SK-MEL-5 (cell line): ENCODE results near the gene RHO. TPM values are rescaled to one million over a fixed set of nuclear protein-coding genes. Genes with fewer than 3 reads are reported as not detected.
"Not testable (repeated sequence)": the region's sequence is repeated elsewhere in the genome, so short reads cannot be mapped to it uniquely, and the experiment has no call there.

Source experiments
- DNase-seq: peaks from one replicate; pipeline ENCODE4 v3.0.0-alpha.2; 2016; ENCODE audit warnings: low read depth, low spot score
- in situ Hi-C: cut with HindIII; loops from 2 replicates; pipeline ENCODE4 v1.10.0; 2016; ENCODE audit warnings: low sequenced_read_pairs, high pct_unique_total_duplicates, low pct_unique_long_range_greater_than_20kb
- polyA plus RNA-seq, 2 experiments: library from polyadenylated mRNA; depleted of rRNA; stranded (reverse); fragments of >200 nt; gene quantifications; 2 replicates each; pipeline ENCODE4 v1.2.3, GENCODE V29; 2015
- total RNA-seq: library from RNA; depleted of rRNA; stranded (reverse); fragments of >200 nt; shearing (Covaris generic); gene quantifications from 2 replicates; pipeline ENCODE4 v1.2.3, GENCODE V29; 2014; rRNA removed

Gene RHO
- total RNA-seq: not detected in 2 replicates
- not detected in 2 replicates for polyA plus RNA-seq (2015; cell fraction: cytosol; rRNA removed)
- polyA plus RNA-seq (2015; cell fraction: nucleus; rRNA removed): not detected in 2 replicates

DNA sequence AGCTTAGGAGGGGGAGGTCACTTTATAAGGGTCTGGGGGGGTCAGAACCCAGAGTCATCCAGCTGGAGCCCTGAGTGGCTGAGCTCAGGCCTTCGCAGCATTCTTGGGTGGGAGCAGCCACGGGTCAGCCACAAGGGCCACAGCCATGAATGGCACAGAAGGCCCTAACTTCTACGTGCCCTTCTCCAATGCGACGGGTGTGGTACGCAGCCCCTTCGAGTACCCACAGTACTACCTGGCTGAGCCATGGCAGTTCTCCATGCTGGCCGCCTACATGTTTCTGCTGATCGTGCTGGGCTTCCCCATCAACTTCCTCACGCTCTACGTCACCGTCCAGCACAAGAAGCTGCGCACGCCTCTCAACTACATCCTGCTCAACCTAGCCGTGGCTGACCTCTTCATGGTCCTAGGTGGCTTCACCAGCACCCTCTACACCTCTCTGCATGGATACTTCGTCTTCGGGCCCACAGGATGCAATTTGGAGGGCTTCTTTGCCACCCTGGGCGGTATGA, at the start of gene RHO:
TSS of gene RHO (plus strand) at position 51 of the 512 bp plus-strand sequence. CDS start at position 146, 95 bp downstream.
- in situ Hi-C loops: no loop called here
- DNase-seq: no peak

DNA sequence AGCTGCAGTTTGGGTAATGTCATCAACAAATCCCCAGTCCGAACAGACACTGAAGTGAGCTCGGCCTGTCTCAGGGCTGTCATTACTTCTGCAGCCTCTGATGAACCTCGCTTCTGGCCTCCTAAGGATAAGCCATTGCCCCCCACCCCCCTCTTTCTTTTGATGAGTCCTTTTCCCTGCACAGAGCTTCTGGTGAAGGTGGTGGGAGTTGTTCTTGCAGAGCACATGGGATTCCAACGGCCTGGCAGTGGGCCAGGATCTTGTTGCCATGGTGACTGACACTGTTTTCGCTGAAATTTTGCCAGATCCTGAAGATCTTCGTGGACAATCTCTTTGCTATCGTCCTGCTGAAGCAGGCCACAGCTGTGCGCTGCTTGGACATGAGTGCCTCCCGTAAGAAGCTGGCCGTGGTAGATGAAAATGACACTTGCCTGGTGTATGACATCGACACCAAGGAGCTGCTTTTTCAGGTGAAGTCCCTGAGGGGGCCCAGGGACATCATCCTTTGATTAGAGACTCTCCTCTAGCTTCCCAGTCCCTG, 47.1 kb upstream of the RHO start:
- in situ Hi-C loops, DNase-seq: not testable (repeated sequence)

DNA sequence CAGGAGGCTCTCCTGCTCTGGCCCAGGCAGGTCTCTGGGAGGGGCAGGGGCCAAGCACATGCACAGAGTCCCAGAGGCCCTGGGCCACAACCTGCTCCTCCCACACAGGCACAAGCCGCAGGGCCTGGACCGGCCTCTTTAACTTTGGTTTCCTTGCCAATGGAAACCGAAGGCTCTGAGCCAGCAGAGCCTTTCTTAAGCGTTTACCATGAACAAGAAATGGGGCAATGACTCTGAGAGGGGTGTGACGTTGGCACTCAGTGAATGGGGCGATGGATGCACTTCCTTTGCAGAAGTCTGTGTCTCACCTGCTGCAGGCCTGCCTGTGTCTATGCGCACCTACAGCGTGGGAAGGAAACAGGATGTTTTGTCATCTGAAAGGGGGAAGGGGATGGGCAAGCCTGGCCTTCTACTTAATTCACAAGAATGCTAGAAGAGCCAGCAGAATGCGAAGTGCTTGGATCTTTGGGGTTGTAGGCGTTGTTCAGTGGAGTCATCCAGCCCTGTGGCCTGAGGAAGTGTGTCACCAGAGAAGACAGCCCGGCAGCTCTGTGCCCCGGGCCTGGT, 46.6 kb upstream of the RHO start:
- no peak for DNase-seq
- in situ Hi-C loops: no loop called here

DNA sequence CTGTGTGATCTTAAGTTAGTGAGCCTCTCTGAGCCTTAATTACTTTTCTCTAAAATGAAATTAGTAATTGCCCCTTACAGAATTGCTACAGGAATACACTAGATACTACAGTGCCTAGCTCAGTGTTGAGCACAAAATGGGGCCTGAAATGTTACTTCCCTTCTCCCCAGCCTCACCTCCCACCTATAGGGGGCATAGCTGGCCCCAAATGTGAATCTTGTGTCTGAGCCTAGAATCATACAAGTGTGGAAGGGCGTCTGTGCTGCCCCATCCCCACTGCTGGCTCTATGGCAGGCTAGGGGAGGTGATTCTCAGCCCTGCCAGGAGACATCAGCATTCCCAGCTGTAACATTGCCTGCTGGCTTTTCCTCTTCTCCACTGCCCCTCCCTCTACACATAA, 45.7 kb upstream of the RHO start:
- in situ Hi-C loops: no loop called here
- DNase-seq: peak; percentile 47

DNA sequence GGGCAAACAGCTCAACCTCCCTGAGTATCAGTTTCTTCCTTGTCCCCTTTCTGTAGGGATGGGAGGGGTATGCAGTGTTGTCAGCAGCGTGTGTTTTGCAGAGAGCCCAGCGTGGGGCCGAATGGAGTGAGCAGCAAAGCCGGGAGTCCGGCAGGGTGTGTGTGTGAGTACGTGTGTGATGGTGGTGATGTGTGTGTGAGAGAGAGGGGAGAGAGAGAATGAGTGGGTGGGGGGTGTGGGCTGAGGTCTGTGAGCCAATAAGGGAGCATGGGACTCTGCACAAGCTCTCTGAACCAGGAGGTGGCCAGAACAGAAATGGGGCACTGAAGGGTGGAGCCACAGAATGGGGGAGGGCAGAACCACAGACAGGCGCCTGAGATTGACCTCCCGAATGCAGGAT, 44.6 kb upstream of the RHO start:
- no peak for DNase-seq
- in situ Hi-C loops: no loop called here

DNA sequence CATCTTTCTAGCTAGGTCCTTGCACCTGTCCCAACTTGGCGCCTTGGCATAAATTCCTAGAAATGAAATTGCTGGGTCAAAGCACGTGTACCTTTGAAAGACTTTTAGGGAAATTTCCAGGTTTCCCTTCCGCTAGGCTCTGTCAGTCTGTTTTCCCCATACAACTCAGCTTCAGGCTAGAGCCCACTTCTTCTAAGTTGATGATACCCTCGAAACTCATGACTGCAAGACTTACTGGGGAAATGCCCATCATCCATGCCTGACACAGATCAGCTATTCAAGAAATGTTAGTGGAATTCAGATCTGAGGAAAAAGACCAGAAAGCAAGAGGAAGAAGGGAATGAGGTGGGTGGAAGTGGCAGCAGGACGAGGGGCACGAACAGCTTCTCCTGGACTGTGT, 43.3 kb upstream of the RHO start:
- in situ Hi-C loops: not testable (repeated sequence)

DNA sequence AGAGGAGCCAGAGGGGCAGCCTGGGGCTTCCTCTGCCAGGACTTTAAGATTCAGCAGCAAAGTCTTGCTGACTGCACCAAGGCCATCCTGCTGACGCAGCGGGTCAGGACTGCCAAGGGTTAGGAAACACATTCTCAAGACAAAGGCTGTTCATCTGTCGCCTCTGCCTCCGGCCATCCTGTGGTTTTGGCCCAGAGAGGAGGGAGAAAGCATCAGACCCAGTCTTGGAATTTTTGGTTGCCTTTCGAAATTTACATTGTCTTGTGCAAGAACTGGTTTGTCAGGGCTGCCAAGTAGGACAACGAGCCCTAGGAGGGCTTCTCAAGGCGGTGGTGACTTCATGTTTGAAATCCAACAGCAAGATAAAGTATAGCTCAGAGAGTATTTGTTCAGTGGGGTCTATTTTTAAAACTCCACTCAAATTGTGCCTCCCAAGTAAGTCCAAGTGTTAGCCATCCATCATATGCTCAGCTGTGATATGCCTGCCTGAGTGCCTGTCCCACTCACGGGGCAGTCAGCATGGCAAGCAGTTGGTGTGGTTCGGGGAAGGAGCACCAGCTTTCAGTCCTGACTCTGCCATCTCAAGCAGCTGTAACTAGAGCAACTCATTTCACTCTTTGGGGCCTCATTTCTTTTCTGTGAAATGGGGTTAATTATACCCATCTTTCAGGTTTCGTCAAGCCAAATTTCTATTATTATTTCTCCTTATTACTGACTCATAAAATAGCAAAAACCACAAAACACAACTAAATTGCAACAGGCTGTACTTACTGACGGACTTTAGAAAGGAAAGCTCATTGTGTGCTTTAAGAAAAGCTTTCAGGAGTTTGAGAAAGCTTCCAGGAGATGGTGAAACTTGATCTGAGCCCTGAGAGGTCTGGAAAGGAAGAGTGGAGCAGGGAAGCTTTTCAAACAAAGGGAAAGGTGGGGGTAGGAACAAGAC, 42.4 kb upstream of the RHO start:
- in situ Hi-C loops: no loop called here
- DNase-seq: peak; percentile 85

More for the DNA sequence above, 43.3 kb upstream of the RHO start:
- not testable (repeated sequence) for DNase-seq

DNA sequence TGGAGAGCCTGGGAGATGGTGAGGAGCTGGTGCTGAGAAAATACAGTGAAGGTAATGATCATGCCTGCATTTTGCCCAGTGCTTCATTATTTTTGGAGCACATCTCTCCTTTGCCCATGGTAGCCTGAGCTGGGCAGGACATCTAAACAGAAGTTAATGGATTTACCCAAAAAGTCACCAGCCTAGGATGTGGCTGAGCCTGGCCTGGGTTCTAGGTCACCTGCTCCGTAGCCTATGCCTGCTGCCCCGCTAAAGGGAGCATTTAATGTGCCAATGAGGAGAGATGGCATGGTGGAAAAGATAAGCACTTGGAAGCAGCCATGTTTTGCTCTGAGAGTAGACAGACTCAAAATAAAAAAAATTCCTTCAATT, 41.8 kb upstream of the RHO start:
- no peak for DNase-seq
- in situ Hi-C loops: no loop called here

DNA sequence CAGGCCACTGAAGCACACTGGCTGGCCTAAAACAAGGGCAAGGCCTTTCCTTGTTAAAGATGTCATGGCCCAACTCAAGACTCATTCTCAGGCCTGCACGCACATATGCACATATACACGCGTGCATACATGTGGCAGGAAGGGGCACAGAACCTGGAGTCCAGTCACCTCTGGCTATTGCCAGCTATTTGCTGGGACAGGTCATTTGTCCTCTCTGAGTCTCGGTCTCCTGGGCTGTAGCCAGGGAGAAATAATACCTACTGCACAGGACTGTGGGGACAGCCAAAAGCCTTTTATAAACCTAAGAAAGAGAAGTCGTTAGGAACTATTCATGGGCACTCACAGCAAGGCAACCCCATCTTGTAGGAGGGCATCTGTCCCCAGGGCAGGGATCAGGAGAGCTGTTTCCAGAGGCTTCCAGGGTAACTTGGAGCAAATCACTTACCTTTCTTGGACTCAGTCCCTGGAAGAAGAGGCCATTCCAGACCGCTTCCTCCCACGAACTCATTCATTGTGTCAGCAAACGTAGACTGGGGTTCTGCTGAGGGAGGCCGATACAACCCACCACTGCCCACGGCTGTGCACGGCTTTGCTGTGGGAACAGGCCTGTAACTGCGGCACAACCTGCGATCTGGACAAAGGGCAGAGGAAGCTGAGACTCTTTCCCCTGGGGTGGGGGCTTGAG, 41.1 kb upstream of the RHO start:
- in situ Hi-C loops: no loop called here
- no peak for DNase-seq

DNA sequence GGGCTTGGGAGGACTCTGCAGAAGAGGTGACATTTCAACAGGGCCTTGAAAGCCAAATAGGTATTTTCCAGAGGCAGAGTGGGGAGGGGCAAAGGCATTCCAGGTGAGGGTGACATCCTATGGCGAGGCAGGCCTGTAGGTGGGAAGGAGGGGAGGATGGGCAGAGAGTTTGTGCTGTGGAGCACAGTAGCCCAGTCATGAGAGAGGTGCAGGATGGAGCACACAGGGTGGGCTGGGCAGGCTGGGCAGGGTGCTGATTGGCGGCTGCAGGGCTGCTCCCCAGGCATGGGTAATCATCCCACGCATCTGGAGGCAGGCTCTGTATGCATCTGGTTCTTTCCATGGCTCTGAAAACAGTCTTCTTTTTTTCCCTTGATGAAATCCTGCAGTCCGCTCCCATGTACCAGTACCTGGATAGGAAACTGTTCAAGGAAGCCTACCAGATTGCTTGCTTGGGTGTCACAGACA, 40.5 kb upstream of the RHO start:
- DNase-seq, in situ Hi-C loops: not testable (repeated sequence)

DNA sequence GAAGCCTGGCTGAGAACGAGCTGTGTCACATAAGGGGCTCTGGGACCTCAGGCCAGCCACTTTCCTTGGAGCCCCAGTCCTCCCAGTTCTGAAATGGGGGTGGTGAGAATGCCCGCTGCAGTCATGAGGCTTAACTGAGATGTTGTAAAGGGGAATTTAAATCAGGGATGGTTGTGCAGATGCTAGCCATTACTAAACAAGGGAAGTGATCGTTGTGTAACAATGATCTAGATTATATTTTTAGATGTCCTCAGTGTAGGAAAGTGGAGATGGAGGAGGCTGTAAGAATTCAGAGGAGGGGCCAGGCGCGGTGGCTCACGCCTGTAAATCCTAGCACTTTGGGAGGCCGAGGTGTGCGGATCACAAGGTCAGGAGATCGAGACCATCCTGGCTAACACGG, 39.2 kb upstream of the RHO start:
- in situ Hi-C loops, DNase-seq: not testable (repeated sequence)

DNA sequence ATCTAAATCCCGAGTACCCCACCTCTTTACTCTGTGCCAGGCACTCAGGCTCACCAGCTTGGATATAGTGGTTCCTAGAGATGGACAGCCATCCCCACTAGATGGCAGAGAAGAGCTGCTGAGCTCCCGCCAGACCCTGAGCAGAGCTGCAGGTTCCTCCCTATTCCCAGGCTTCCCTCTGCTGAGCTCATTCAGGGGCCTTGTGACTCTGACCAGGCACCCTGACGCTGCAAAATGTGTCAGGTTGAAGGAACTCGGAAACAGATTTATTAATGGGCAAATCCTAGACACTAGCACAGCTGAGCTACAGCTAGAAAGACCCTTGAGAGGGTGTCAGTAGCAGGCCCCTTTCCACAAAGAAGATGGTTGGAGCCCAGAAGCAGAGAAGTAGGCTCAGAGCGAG, 38.2 kb upstream of the RHO start:
- in situ Hi-C loops: no loop called here
- peak; percentile 95 for DNase-seq

DNA sequence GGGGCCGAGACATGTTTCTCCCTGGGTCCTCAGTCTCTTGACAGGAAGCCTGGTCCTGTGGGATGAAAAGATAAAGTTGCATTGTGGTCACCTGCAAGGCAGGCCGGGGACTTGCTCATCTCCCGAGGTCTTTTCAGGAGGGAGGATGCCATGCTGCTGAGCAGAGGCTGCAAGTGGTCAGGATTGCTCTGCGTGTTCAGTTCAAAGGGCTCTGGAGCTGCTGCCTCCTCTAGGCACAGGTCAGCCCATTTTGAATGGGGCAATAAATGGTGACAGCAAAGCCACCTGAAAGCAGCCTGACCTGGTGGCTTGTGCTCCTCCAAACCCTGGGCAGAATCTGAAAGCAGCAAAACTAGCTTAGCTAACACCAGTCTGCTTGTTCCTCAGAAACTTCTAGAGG, 37.4 kb upstream of the RHO start:
- in situ Hi-C loops, DNase-seq: not testable (repeated sequence)

DNA sequence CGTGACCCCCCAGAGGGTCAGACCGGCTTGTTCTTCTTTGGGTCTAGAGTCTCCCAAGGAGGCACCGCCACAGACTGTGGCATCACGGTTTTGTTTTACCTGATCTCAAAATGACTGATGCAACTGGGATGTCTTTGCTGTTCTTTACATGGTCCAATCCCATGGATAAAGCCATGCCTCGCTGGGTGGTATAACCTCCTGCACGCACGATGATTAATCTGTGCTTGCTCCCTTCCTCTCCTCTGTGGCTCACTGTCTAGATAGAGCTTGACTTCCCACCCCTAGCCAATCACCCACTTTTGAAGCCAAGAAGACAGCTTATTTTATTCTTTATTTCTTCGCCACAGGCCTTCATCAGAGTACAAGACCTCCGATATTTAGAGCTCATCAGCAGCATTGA, 36.6 kb upstream of the RHO start:
- in situ Hi-C loops: no loop called here
- no peak for DNase-seq

DNA sequence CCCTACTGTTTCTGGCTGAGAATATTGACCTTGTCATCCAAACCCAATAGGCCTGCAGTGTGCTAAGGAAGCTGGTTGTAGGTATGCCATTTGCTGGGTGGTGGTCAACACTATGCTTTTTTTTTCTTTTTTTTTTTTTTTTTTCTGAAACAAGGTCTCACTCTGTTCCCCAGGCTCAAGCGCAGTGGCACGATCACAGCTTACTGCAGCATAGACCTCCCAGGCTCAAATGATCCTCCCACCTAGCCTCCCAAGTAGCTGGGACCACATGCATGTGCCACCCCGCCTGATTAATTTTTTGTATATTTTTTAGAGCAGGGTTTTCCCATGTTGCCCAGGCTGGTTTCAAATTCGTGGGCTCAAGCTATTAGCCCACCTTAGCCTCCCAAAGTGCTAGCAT, 35.7 kb upstream of the RHO start:
- no peak for DNase-seq
- in situ Hi-C loops: no loop called here

DNA sequence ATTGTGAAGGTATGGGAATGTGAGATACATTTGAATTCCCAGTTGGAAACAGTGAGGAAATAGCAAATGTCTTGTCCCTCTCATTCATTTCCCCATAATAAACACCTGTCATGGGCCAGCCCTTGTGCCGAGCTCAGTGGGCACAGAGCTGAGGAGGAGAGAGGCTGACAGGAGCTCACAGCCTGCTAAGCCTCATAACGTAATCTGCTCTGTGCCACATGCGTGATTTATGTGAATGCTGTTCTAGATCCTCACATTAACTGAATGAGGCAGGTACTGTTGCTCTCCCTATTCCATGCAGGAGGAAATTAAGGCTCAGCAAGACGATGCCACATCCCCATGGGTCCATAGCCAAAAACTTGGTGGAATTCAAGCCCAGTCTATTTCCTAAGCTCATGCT, 35.2 kb upstream of the RHO start:
- in situ Hi-C loops: no loop called here
- no peak for DNase-seq

DNA sequence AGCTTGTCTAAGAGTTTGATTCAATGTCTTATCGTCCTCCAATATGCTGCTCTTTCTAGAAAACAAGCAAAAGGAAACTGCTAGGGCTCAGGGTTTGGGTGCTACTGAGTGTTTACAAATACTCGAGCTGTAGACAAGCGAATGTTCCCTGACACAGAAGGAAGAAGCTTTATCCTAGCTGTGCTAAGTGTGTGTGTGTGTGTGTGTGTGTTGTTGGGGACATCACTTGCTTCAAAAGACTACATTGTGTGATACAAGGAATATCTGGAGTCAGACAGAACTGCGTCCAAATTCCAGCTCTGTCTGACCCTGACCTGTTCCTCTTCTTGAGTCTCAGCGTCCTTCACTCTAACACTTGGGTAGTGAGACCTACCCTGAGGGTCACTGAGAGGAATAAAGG, 33.9 kb upstream of the RHO start:
- in situ Hi-C loops, DNase-seq: not testable (repeated sequence)
